HepG2 (cell line): ENCODE data around the gene AKAP3. TPM values are rescaled to one million over a fixed set of nuclear protein-coding genes. Genes with fewer than 3 reads are reported as not detected.

ENCODE experiments used
- AHDC1 ChIP-seq: sonication (generic); formaldehyde crosslinking; IDR thresholded peaks from 2 replicates; pipeline ENCODE4 v1.5.1; 2020; ENCODE audit warnings: mild to moderate bottlenecking, missing genetic modification reagents, borderline replicate concordance
- ATF1 ChIP-seq: IDR thresholded peaks from 2 replicates; pipeline ENCODE4 v1.6.1; 2016; ENCODE audit warnings: mild to moderate bottlenecking, control low read depth
- BCL6 ChIP-seq: IDR thresholded peaks from 2 replicates; pipeline ENCODE4 v1.6.1; 2016; ENCODE audit warnings: missing genetic modification reagents, missing compliant biosample characterization
- CERS6 ChIP-seq: sonication (generic); formaldehyde crosslinking; IDR thresholded peaks from 2 replicates; pipeline ENCODE4 v1.5.0; 2020; ENCODE audit warnings: missing genetic modification reagents
- E2F2 ChIP-seq: sonication (generic); formaldehyde crosslinking; IDR thresholded peaks from 2 replicates; pipeline ENCODE4 v1.4.0; 2020; ENCODE audit warnings: missing genetic modification reagents, borderline replicate concordance
- HNF4A ChIP-seq: sonication (generic); formaldehyde crosslinking; IDR thresholded peaks from 2 replicates; pipeline ENCODE4 v1.4.0; 2020; ENCODE audit warnings: missing genetic modification reagents
- KLF13 ChIP-seq: sonication (generic); formaldehyde crosslinking; IDR thresholded peaks from 2 replicates; pipeline ENCODE4 v1.4.0; 2020; ENCODE audit warnings: mild to moderate bottlenecking, missing genetic modification reagents
- MIER2 ChIP-seq: IDR thresholded peaks from 2 replicates; pipeline ENCODE4 v1.6.1; 2016; ENCODE audit warnings: missing biosample characterization, missing genetic modification reagents
- NR1H2 ChIP-seq: sonication (generic); formaldehyde crosslinking; IDR thresholded peaks from 2 replicates; pipeline ENCODE4 v1.8.1; 2022; ENCODE audit warnings: low read depth, missing genetic modification reagents, borderline replicate concordance
- ONECUT2 ChIP-seq: sonication (generic); formaldehyde crosslinking; IDR thresholded peaks from 2 replicates; pipeline ENCODE4 v1.4.0; 2020; ENCODE audit warnings: missing genetic modification reagents
- STAT6 ChIP-seq: sonication (generic); formaldehyde crosslinking; IDR thresholded peaks from 2 replicates; pipeline ENCODE4 v1.4.0; 2020; ENCODE audit warnings: missing genetic modification reagents, mild to moderate bottlenecking, borderline replicate concordance
- XBP1 ChIP-seq: sonication (generic); formaldehyde crosslinking; IDR thresholded peaks from 2 replicates; pipeline ENCODE4 v1.5.0; 2020; ENCODE audit warnings: missing genetic modification reagents
- XRCC5 ChIP-seq: fragments of 200-400 bp; formaldehyde crosslinking; optimal IDR thresholded peaks from 2 replicates; pipeline ENCODE3; 2017; ENCODE audit warnings: mild to moderate bottlenecking, low read length
- ZNF275 ChIP-seq: sonication (generic); formaldehyde crosslinking; IDR thresholded peaks from 2 replicates; pipeline ENCODE4 v1.8.0; 2022; ENCODE audit warnings: missing genetic modification reagents, mild to moderate bottlenecking, inconsistent platforms, borderline replicate concordance
- ZNF510 ChIP-seq: sonication (generic); formaldehyde crosslinking; IDR thresholded peaks from 2 replicates; pipeline ENCODE4 v1.4.0; 2020; ENCODE audit warnings: low read depth, mild to moderate bottlenecking, missing genetic modification reagents
- ZNF629 ChIP-seq: sonication (generic); formaldehyde crosslinking; conservative IDR thresholded peaks from 2 replicates; pipeline ENCODE4 v1.5.0; 2020; ENCODE audit warnings: missing genetic modification reagents
- ZNF720 ChIP-seq: sonication (generic); formaldehyde crosslinking; IDR thresholded peaks from 2 replicates; pipeline ENCODE4 v1.4.0; 2020; ENCODE audit warnings: missing genetic modification reagents
- ZNF780A ChIP-seq: sonication (generic); formaldehyde crosslinking; IDR thresholded peaks from 2 replicates; pipeline ENCODE4 v1.8.0; 2022; ENCODE audit warnings: mild to moderate bottlenecking, missing genetic modification reagents, moderate library complexity
- polyA plus RNA-seq, 8 experiments: library from polyadenylated mRNA; depleted of rRNA in 3 of 8; stranded (reverse) in 7 of 8; unstranded in 1 of 8; fragments of >200 nt; fragmentation: Illumina TruSeq in 4 of 8; extraction: Trizol in 4 of 8; gene quantifications; 2 replicates each; pipeline versions ENCODE4 v1.2.1 to v1.2.3, GENCODE V29; 2011 to 2016; ENCODE audit warnings: low read depth in 4 of 8, missing spikeins in 1 of 8, mixed read lengths in 1 of 8; ENCODE audit not compliant: insufficient read depth in 1 of 8
- total RNA-seq, 5 experiments: library from RNA; depleted of rRNA; stranded (reverse); fragments of >200 nt; fragmentation: Illumina TruSeq; extraction: Trizol; gene quantifications; 2 replicates each; pipeline ENCODE4 v1.2.3, GENCODE V29; 2016; ENCODE audit warnings: low read depth in 1 of 5

The AKAP3 gene
- total and polyA plus RNA-seq, 2 of the 13 experiments (the other 11 are each of a cell fraction or from before 2014, with no cell fraction given), result 0.22 to 0.49 TPM

GRCh38 chr12:4648501-4649357 lies at the start of gene AKAP3, which contains the start of gene NDUFA9 (continued):
- no peak for TF ChIP-seq AHDC1 (CRISPR knock-in tag)
- TF ChIP-seq MIER2 (CRISPR knock-in tag), result no peak
- TF ChIP-seq ATF1 (CRISPR knock-in tag), result no peak
- no peak for TF ChIP-seq E2F2 (CRISPR knock-in tag)
- no peak for TF ChIP-seq ONECUT2 (CRISPR knock-in tag)
- peak; percentile 44 for TF ChIP-seq XRCC5
- no peak for TF ChIP-seq CERS6 (CRISPR knock-in tag)
- no peak for TF ChIP-seq NR1H2 (CRISPR knock-in tag)
- TF ChIP-seq ZNF510 (CRISPR knock-in tag), result no peak
- no peak for TF ChIP-seq ZNF275 (CRISPR knock-in tag)
- TF ChIP-seq STAT6, result no peak; the same call in 1 of the 2 replicates
- TF ChIP-seq ZNF720 (CRISPR knock-in tag), result no peak
- no peak for TF ChIP-seq KLF13 (CRISPR knock-in tag)
- TF ChIP-seq ZNF629 (CRISPR knock-in tag), result no peak
- no peak for TF ChIP-seq XBP1 (CRISPR knock-in tag)
- TF ChIP-seq ZNF780A (CRISPR knock-in tag), result no peak
- peak; percentile 60 for TF ChIP-seq BCL6
- TF ChIP-seq HNF4A (CRISPR knock-in tag), result no peak
